WTC11 (cell line): ENCODE results near the gene RBM19. TPM values are rescaled to one million over a fixed set of nuclear protein-coding genes. Genes with fewer than 3 reads are reported as not detected.

Source experiments
- ATAC-seq: fragments of 200-7000 bp; cut with Tn5 transposase; 2 replicates; pipeline ENCODE4 v1.10.0; 2021; ENCODE audit warnings: mild to moderate bottlenecking, moderate library complexity
- CTCF ChIA-PET: fragments of 300-600 bp; sonication (Branson Sonifier 250); formaldehyde crosslinking; loops from one replicate; lab custom pipeline; 2021; ENCODE audit warnings: antibody characterized with exemption; lab: Charles Lee
- POLR2A ChIA-PET: fragments of 350-600 bp; sonication (Branson Sonifier 250); formaldehyde crosslinking; loops from one replicate; lab custom pipeline; 2021; ENCODE audit warnings: antibody characterized with exemption; lab: Charles Lee
- DNase-seq: peaks from one replicate; pipeline ENCODE4 v3.0.0; 2021; ENCODE audit warnings: low spot score
- H3K27ac Mint-ChIP-seq: 2 replicates; pipeline ENCODE4 v1.8.0; 2021; ENCODE audit warnings: mixed read lengths
- H3K27me3 Mint-ChIP-seq: 2 replicates; pipeline ENCODE4 v1.8.0; 2021; ENCODE audit warnings: low read depth, mild to moderate bottlenecking, moderate library complexity, mixed read lengths
- H3K36me3 Mint-ChIP-seq: 2 replicates; pipeline ENCODE4 v1.8.0; 2021; ENCODE audit warnings: mixed read lengths
- H3K4me1 Mint-ChIP-seq: 2 replicates; pipeline ENCODE4 v1.8.0; 2022; ENCODE audit warnings: mixed read lengths
- H3K4me3 Mint-ChIP-seq: 2 replicates; pipeline ENCODE4 v1.8.0; 2021; ENCODE audit warnings: mild to moderate bottlenecking, moderate library complexity, mixed read lengths
- H3K9me3 Mint-ChIP-seq: 2 replicates; pipeline ENCODE4 v1.8.0; 2021; ENCODE audit warnings: mixed read lengths
- AFF4 ChIP-seq: sonication (generic); formaldehyde crosslinking; IDR thresholded peaks from 2 replicates; pipeline ENCODE4 v1.8.1; 2023; ENCODE audit warnings: mild to moderate bottlenecking, missing genetic modification reagents, borderline replicate concordance
- E2F4 ChIP-seq: sonication (generic); formaldehyde crosslinking; IDR thresholded peaks from 2 replicates; pipeline ENCODE4 v1.8.1; 2022; ENCODE audit warnings: low read depth, mild to moderate bottlenecking, moderate library complexity, missing genetic modification reagents, borderline replicate concordance
- ETV6 ChIP-seq: sonication (generic); formaldehyde crosslinking; IDR thresholded peaks from 2 replicates; pipeline ENCODE4 v1.8.1; 2022; ENCODE audit warnings: mild to moderate bottlenecking, missing genetic modification reagents
- FOXP1 ChIP-seq: sonication (generic); formaldehyde crosslinking; IDR thresholded peaks from 2 replicates; pipeline ENCODE4 v1.8.0; 2022; ENCODE audit warnings: missing genetic modification reagents, mild to moderate bottlenecking, moderate library complexity, borderline replicate concordance
- IRF2 ChIP-seq: sonication (generic); formaldehyde crosslinking; IDR thresholded peaks from 2 replicates; pipeline ENCODE4 v1.8.0; 2022; ENCODE audit warnings: low read depth, missing genetic modification reagents, borderline replicate concordance
- MAX ChIP-seq: sonication (generic); formaldehyde crosslinking; IDR thresholded peaks from 2 replicates; pipeline ENCODE4 v1.8.0; 2022; ENCODE audit warnings: mild to moderate bottlenecking, missing genetic modification reagents
- NFATC4 ChIP-seq: fragments of 250-450 bp; sonication (Bioruptor Pico); IDR thresholded peaks from 2 replicates; pipeline ENCODE4 v1.9.0; 2021; ENCODE audit warnings: mild to moderate bottlenecking
- SMAD3 ChIP-seq: sonication (generic); formaldehyde crosslinking; IDR thresholded peaks from 2 replicates; pipeline ENCODE4 v1.8.0; 2022; ENCODE audit warnings: missing genetic modification reagents, mild to moderate bottlenecking, borderline replicate concordance
- ZNF121 ChIP-seq: sonication (generic); formaldehyde crosslinking; IDR thresholded peaks from 2 replicates; pipeline ENCODE4 v1.8.0; 2023; ENCODE audit warnings: missing genetic modification reagents
- ZNF263 ChIP-seq: sonication (generic); formaldehyde crosslinking; IDR thresholded peaks from 2 replicates; pipeline ENCODE4 v1.8.1; 2022; ENCODE audit warnings: low read depth, mild to moderate bottlenecking, moderate library complexity, missing genetic modification reagents
- ZNF281 ChIP-seq: sonication (generic); formaldehyde crosslinking; IDR thresholded peaks from 2 replicates; pipeline ENCODE4 v1.8.0; 2023; ENCODE audit warnings: mild to moderate bottlenecking, missing genetic modification reagents
- ZNF532 ChIP-seq: fragments of 250-450 bp; sonication (Bioruptor Pico); IDR thresholded peaks from 2 replicates; pipeline ENCODE4 v1.9.0; 2021; ENCODE audit warnings: mild to moderate bottlenecking, borderline replicate concordance
- ZSCAN18 ChIP-seq: fragments of 250-450 bp; sonication (Bioruptor Pico); IDR thresholded peaks from 2 replicates; pipeline ENCODE4 v2.1.2; 2022; ENCODE audit warnings: mild to moderate bottlenecking, moderate library complexity
- total RNA-seq: library from RNA; stranded (reverse); gene quantifications from 3 replicates; pipeline ENCODE4 v1.2.3, GENCODE V29; 2021

Gene RBM19
- total RNA-seq, 1 experiment from 2014 or later: 60.1 TPM

- ChIA-PET CTCF (interaction anchor here (0.9 to 2.2 kb wide), 6 partner anchors 14 to 437 kb away, joined by 3 to 9 read pairs (median 4); no protein-coding TSS in a partner anchor), POLR2A (interaction anchor here (1.5 kb wide), 1 partner anchor 43 kb away, joined by 5 read pairs; no protein-coding TSS in a partner anchor)
- H3K4me1 Mint-ChIP-seq: peaks cover 47% of the 10 kb centered on the region
- DNase-seq: no peak
- H3K4me3 Mint-ChIP-seq: no peak overlapping the region; the same call in 1 of the 2 replicates
- TF ChIP-seq ZNF263 (CRISPR knock-in tag): no peak
- TF ChIP-seq ZNF281: no peak
- no peak for TF ChIP-seq E2F4 (CRISPR knock-in tag)
- TF ChIP-seq ETV6: no peak
- TF ChIP-seq ZNF532: no peak
- TF ChIP-seq SMAD3 (CRISPR knock-in tag): no peak
- TF ChIP-seq MAX (CRISPR knock-in tag): no peak
- TF ChIP-seq NFATC4 (CRISPR knock-in tag): no peak
- no peak for TF ChIP-seq IRF2
- no peak for TF ChIP-seq FOXP1 (CRISPR knock-in tag)
- TF ChIP-seq ZSCAN18 (CRISPR knock-in tag): no peak
- no peak for TF ChIP-seq AFF4 (CRISPR knock-in tag)
- TF ChIP-seq ZNF121 (CRISPR knock-in tag): no peak
- TF ChIP-seq, all 79 proteins: peak for 0
- H3K27me3 Mint-ChIP-seq: no peaks in the 10 kb centered on the region
- peaks cover 4% of the 10 kb centered on the region; the same call in 1 of the 2 replicates for H3K36me3 Mint-ChIP-seq
- ATAC-seq: peak; percentile 24
- H3K9me3 Mint-ChIP-seq: no peaks in the 10 kb centered on the region
- H3K27ac Mint-ChIP-seq: peak overlapping the region; percentile 86; the same call in 1 of the 2 replicates
These were observed 103.3 kb downstream of the RBM19 start for GRCh38 chr12:113862590-113863454.
